Adrenal gland (tissue), 12 donors: ENCODE measurements around the gene ME1. TPM values are rescaled to one million over a fixed set of nuclear protein-coding genes. Genes with fewer than 3 reads are reported as not detected.
"Not testable (repeated sequence)": the region's sequence is repeated elsewhere in the genome, so short reads cannot be mapped to it uniquely, and the experiment has no call there.

ENCODE experiments used
- DNase-seq, 7 donors: peaks; one replicate each; pipeline ENCODE4 v3.0.0-alpha.2; 2019 to 2020
- H3K27ac ChIP-seq, 5 donors: fragments of 200-600 bp; sonication (generic) in 4 of 5; 1 replicate in 3 of 5; 2 replicates in 2 of 5; pipeline versions ENCODE4 v1.5.1 to v1.8.0; 2016 to 2020; ENCODE audit warnings: mild to moderate bottlenecking in 1 of 5
- H3K27me3 ChIP-seq: fragments of 200-600 bp; 2 replicates; pipeline ENCODE4 v1.8.0; 2021
- H3K36me3 ChIP-seq, 2 donors: fragments of 200-600 bp; replicated peaks in 1 of 2; 1 replicate in 1 of 2; 2 replicates in 1 of 2; pipeline versions ENCODE4 v1.5.1 to v1.8.0; 2018 to 2022
- H3K4me1 ChIP-seq, 2 donors: fragments of 200-600 bp; replicated peaks in 1 of 2; 1 replicate in 1 of 2; 2 replicates in 1 of 2; pipeline versions ENCODE4 v1.5.1 to v1.8.0; 2018 to 2021
- H3K4me3 ChIP-seq, 4 donors: fragments of 200-600 bp; sonication (generic) in 3 of 4; one replicate each; pipeline ENCODE4 v1.5.1; 2016 to 2018
- H3K9me3 ChIP-seq, 3 donors: fragments of 200-600 bp; sonication (generic) in 1 of 3; replicated peaks in 1 of 3; 1 replicate in 2 of 3; 2 replicates in 1 of 3; pipeline versions ENCODE4 v1.5.1 to v1.8.0; 2016 to 2021
- POLR2A ChIP-seq, 2 donors: fragments of 450-650 bp; IDR thresholded peaks; one replicate each; pipeline ENCODE4 v1.6.1; 2017; ENCODE audit warnings: antibody characterized with exemption in 2 of 2, mild to moderate bottlenecking in 2 of 2, moderate library complexity in 1 of 2
- WGBS, 4 donors: extraction: QIAGEN DNeasy Blood & Tissue Kit in 2 of 4; methylation state at CpG; one replicate each; pipeline versions ENCODE4 v1.1.5 to v1.1.7; 2013 to 2017; 5-methylcytosine and 5-hydroxymethylcytosine counted together
- intact Hi-C, 2 donors: fragments of 100-400 bp; cut with DNase I; formaldehyde crosslinking; loops; one replicate each; pipeline versions ENCODE4 v1.14.1 to v1.15.0; 2022 to 2023
- polyA plus RNA-seq, 3 donors: library from polyadenylated mRNA; stranded (reverse); fragments of 200-250 nt in 2 of 3; fragments of 350-450 nt in 1 of 3; fragmentation: Illumina TruSeq in 1 of 3; extraction: RNeasy Lipid Tissue Mini Kit (QIAGEN cat#74804) in 1 of 3; gene quantifications; one replicate each; pipeline ENCODE4 v1.2.3, GENCODE V29; 2013 to 2014
- total RNA-seq, 9 donors: library from RNA; depleted of rRNA in 4 of 9; stranded (reverse); fragments of >200 nt in 4 of 9; fragments of 120-200 nt in 1 of 9; fragmentation: NEBNext Ultra II Directional in 1 of 9; extraction: Animal tissue kit (Norgen Biotek cat#: 25700) in 1 of 9; gene quantifications; one replicate each; pipeline versions ENCODE4 v1.1.0 to v1.2.4, GENCODE V29; 2013 to 2023
- TF ChIP-seq, protein P1 (sequence below), 6 experiments: fragments of 450-650 bp in 4 of 6; fragments of 200-600 bp in 2 of 6; sonication (generic) in 1 of 6; IDR thresholded peaks; 1 replicate in 5 of 6; 2 replicates in 1 of 6; pipeline versions ENCODE4 v1.5.1 to v1.8.0; 2016 to 2021; ENCODE audit warnings: antibody characterized with exemption in 6 of 6, mild to moderate bottlenecking in 2 of 6, moderate library complexity in 1 of 6
- donor health status: healthy with polysubstance abuse.
- donor health status: Bipolar disorder and iron deficiency.
- donor health status: DM: yes; HTN: yes; CAD: no.
- donor health status: DM: no; HTN: no; CAD: no.
- donor health status: DM: no; HTN: no; CAD: no.
- donor health status: DM: yes; HTN: yes; CAD: no.

Gene ME1
- total and polyA plus RNA-seq, 12 donors, result 19.9 to 145 (median 64.1) TPM

DNA sequence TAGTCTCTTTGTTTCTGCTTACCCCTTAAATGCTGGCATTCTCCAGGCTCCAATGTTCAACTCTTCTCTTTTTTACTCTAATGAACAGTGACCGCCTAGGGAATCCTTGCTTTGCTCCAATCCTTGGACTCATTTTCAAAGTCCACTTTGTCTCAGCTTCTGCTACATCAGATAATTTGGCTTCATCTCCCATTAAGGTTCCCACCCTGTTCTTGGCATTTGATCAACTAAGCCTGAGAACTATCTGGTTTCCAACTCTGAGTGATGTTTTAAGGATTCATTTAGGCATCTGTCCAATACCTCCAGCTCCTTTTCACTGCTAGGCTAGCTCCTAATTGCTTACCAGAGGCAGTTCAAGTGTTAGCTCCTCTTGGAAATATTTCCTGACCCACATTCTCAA, 64.9 kb downstream of the ME1 start:
- TF ChIP-seq POLR2A (IDR thresholded peaks at IDR 0.05), result no peak
- TF ChIP-seq, protein P1, sequence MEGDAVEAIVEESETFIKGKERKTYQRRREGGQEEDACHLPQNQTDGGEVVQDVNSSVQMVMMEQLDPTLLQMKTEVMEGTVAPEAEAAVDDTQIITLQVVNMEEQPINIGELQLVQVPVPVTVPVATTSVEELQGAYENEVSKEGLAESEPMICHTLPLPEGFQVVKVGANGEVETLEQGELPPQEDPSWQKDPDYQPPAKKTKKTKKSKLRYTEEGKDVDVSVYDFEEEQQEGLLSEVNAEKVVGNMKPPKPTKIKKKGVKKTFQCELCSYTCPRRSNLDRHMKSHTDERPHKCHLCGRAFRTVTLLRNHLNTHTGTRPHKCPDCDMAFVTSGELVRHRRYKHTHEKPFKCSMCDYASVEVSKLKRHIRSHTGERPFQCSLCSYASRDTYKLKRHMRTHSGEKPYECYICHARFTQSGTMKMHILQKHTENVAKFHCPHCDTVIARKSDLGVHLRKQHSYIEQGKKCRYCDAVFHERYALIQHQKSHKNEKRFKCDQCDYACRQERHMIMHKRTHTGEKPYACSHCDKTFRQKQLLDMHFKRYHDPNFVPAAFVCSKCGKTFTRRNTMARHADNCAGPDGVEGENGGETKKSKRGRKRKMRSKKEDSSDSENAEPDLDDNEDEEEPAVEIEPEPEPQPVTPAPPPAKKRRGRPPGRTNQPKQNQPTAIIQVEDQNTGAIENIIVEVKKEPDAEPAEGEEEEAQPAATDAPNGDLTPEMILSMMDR (IDR thresholded peaks at IDR 0.05), result no peak
- Histone ChIP-seq H3K9me3 (no peaks in the 10 kb centered on the region), H3K4me1 (peaks cover 4 to 18% of the 10 kb centered on the region in 2 donors), H3K27me3 (no peaks in the 10 kb centered on the region), H3K4me3 (no peak overlapping the region), H3K36me3 (no peaks in the 10 kb centered on the region), H3K27ac (no peak overlapping the region)
- DNase-seq, result no peak
- intact Hi-C loops, result no loop called here
- WGBS, 4 donors, result 73 to 84% (median 78%) methylated on average over 1 of the region's 1 CpG

DNA sequence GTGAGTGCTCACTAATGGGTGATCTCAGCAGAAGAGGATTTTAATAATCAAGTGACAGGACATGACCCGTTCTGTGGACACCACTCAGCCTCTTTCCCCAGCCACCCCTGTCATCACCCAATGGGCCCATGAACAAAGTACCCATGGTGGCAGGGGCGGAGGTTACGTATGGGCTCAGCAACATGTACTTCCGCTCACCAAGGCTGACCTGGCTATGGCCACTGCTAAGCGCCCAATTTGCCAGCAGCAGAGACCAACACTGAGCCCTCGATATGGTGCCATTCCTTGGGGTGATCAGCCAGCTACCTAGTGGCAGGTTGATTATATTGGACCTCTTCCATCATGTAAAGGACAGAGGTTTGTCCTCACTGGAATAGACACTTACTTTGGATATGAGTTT, 68.5 kb downstream of the ME1 start:
- H3K27ac ChIP-seq, H3K4me1 ChIP-seq, H3K36me3 ChIP-seq, H3K9me3 ChIP-seq, H3K4me3 ChIP-seq, H3K27me3 ChIP-seq, DNase-seq, intact Hi-C loops: not testable (repeated sequence)
- WGBS, 4 donors, result 95 to 98% (median 96%) methylated on average over 5 to 6 of the region's 6 CpGs

DNA sequence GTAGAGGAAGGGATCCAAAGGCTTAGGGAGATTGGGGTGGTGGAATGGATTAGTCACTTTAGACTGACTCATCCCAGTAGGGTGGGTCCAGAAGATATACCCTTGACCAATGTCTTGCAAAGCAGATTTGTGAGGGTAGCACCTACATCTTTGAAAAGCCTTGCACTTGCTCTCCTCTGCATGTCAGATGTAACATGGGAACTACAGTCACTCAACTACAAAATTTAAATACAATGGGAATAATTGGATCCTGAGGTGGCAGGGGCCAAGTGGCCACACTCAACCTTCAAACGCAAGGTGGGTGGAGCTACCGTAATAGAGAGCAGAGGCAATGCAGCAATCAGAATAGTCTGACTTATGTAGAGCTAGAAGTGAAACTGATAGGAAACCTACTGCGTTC, 71.2 kb downstream of the ME1 start:
- Histone ChIP-seq H3K9me3 (peaks cover 0 to 4% (median 0%) of the 10 kb centered on the region in 3 donors), H3K27me3 (no peaks in the 10 kb centered on the region), H3K27ac (no peak overlapping the region), H3K4me1 (no peaks in the 10 kb centered on the region), H3K4me3 (no peak overlapping the region), H3K36me3 (no peaks in the 10 kb centered on the region)
- TF ChIP-seq, protein P1 (IDR thresholded peaks at IDR 0.05), result no peak
- TF ChIP-seq POLR2A (IDR thresholded peaks at IDR 0.05), result no peak
- WGBS, 4 donors, result 95 to 98% (median 97%) methylated on average over 3 of the region's 3 CpGs
- DNase-seq, result no peak
- intact Hi-C loops, result no loop called here

DNA sequence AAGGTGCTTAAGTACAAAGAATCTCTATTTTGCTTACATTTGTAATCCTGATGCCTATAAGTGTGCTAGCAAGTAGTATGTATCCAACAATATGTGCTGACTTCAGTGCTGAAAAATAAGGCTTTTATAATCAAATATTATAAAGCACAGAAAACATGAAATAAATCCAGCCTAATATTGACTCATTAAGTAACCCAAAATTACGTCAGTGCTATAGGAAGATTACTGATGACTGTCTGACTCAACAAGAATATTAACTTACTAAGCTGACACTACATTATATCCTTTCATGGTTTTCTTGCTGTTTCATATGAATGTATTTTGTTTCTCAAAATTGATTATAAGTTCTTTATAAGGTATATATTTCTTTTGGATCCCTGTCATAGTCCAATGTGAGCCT, 76.1 kb downstream of the ME1 start:
- 85 to 97% (median 87%) methylated on average over 1 of the region's 1 CpG for WGBS, 4 donors

More for the DNA sequence above, 76.1 kb downstream of the ME1 start:
- no peak for TF ChIP-seq POLR2A (IDR thresholded peaks at IDR 0.05)
- TF ChIP-seq, protein P1 (IDR thresholded peaks at IDR 0.05), result no peak
- Histone ChIP-seq H3K4me3 (no peak overlapping the region), H3K9me3 (peaks cover 0 to 3% (median 0%) of the 10 kb centered on the region in 3 donors), H3K27me3 (no peaks in the 10 kb centered on the region), H3K27ac (no peak overlapping the region), H3K4me1 (no peaks in the 10 kb centered on the region), H3K36me3 (no peaks in the 10 kb centered on the region)
- intact Hi-C loops, result no loop called here
- DNase-seq, result no peak
